HG03354 (cell line): ENCODE results near the gene NKPD1.

Experiments used
- ATAC-seq: cut with Tn5 transposase; IDR thresholded peaks from one replicate; pipeline ENCODE4 v1.9.1; 2021; ENCODE audit warnings: mild to moderate bottlenecking; ENCODE audit not compliant: unreplicated experiment, poor library complexity, severe bottlenecking

The NKPD1 gene

GRCh38 chr19:45142726-45143110 lies 18.1 kb downstream of the NKPD1 start:
- no peak for ATAC-seq

DNA sequence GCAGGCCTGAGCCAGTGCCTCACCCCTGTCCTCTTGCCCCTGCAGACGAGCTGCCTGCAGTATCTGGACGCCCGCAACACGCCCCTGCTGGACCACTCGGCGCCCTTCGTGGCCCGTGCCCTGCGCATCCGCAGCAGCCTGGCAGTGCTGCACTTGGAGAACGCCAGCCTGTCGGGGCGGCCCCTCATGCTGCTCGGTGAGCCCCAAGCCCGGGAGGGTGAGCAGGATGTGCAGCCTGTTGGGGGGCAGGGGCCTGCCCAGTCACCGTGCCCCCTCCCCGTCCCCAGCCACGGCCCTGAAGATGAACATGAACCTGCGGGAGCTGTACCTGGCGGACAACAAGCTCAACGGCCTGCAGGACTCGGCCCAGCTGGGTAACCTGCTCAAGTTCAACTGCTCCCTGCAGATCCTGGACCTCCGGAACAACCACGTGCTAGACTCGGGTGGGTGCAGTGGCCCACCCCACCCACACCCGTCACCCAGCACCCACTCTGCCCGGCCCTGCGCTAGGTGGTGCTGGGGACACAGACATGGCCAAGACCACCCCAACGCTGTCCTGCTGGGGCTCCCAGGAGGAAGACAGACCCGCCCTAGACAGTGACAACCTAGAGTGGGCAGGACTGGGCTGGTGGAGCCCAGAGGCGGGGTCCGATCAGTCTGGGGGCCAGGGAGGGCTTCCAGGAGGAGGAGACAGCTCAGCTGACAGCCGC lies 18.6 kb downstream of the NKPD1 start:
- ATAC-seq, result no peak

GRCh38 chr19:45141203-45141900 lies 19.4 kb downstream of the NKPD1 start:
- no peak for ATAC-seq

- no peak for ATAC-seq
Observed at GRCh38 chr19:45140533-45140932, 20.2 kb downstream of the NKPD1 start.

DNA sequence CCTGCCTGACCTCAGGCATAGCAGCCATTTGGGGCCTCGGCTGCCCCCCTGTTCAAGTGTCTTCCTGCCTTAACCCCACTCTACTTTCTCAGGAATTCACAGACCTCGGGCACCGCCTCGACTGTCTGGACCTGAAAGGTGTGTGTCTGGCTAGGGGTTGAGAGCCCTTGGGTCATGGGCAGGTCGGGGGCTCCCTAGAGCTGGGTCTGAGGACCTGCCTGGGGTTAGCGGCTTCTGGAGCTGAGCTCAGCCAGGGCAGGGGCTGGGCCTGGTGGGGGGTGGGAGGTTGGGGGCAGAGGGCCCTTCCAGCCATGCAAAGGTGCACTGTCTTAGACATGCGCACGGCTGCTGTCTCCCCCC lies 20.7 kb downstream of the NKPD1 start:
- no peak for ATAC-seq

- ATAC-seq, result no peak
Observed at GRCh38 chr19:45139286-45140143, 21.3 kb downstream of the NKPD1 start.

DNA sequence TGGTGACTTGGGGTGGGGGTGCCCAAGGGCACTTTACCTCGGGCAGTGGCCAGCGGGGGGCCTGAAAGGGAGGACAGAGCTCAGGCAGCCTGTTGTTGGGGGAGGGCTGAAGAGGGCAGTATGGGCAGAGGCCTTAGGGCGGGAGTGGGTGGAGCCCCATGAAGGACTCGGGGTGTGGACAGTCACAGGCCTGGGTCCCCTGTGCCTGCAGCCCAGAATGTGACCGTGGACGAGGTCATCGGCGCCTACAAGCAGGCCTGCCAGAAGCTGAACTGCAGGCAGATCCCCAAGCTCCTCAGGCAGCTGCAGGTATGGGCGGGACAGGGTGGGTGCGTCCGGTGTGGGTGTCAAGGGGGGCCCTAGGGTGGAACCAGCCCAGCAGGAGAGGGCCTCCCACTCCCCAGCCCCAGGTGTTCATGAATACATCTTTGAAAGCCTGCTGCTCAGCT lies 22.5 kb downstream of the NKPD1 start:
- no peak for ATAC-seq

- peak; percentile 76 for ATAC-seq
Observed at GRCh38 chr19:45137179-45137761, 23.5 kb downstream of the NKPD1 start.

- ATAC-seq, result no peak
Observed at GRCh38 chr19:45136507-45137178, 24.1 kb downstream of the NKPD1 start.

GRCh38 chr19:45135176-45135885 lies 25.5 kb downstream of the NKPD1 start:
- ATAC-seq, result no peak

DNA sequence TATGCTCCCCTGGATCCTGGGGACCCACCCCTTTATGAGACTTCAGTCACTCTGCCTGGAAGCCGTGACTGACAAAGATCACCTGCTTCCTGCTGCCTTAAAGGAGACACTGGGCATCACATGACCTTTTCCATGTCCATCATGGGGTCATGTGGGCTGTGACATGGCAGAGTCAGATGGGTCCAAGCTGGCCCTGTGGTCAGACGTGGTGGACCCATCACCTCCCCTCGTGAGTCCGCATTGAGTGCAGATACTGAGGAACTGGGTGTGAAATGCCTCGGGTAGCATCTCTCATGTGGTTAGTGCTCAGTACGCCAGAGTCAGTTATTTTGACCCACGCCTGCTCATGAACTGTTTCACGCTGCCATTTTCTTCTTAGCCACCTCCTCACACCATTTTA lies 27.1 kb downstream of the NKPD1 start:
- no peak for ATAC-seq

DNA sequence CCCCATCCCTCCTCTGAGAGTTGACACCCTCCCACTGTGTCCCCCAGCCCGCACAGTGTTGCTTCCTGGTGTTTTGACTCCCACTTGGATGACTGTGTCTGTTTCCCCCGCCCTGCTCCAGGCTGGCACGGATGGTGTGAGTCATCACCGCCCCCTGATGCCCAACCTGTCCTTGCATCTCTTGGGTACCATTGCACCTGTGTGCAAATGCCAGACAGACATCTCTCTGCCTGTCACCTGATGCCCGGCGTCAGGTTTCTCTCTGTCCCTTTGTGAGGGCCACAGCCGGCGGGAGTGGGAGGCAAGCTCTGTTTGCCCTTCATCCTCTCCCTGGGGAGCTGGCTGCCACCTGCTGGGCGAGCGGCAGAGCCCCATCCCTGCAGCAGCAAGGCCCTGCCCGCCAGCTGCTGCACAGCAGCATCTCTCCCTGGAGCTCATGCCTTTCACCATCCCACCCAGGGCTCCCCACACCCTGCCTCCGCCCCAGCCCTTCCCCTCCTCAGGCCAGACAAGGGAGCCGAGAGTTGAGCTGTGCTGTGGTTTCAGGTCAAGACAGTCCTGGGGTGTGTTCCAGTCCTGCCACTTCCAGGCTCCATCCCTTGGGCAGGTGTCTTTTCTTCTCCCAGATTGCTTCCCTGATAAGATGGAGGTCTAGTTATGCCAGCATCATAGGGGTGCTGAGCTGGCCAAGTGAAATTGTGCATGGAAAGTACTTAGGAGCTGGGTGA lies 29.7 kb downstream of the NKPD1 start:
- ATAC-seq, result no peak

GRCh38 chr19:45130236-45130635 lies 30.5 kb downstream of the NKPD1 start:
- ATAC-seq, result no peak

DNA sequence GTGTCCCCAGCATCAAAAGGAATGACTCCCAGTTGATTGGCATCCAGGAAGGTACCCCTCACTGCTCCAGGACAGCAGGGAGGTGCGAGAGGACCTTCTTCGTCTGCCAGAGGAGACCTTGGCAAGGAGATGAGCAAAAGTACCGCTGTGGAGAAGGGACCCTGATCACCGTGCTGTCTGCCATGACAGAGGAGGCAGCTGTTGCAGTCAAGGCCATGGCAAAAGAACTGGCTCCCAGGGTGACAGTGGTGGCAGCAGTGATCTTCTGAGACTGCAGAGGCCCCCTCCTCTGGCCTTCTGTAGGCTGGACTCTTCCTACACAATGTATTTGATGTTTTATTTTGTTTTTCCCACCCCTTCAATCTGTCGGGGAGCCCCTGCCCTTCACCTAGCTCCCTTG lies 32.0 kb downstream of the NKPD1 start:
- ATAC-seq, result no peak

- no peak for ATAC-seq
Observed at GRCh38 chr19:45128146-45128545, 32.6 kb downstream of the NKPD1 start.

- ATAC-seq, result no peak
Observed at GRCh38 chr19:45126654-45127053, 34.1 kb downstream of the NKPD1 start.

DNA sequence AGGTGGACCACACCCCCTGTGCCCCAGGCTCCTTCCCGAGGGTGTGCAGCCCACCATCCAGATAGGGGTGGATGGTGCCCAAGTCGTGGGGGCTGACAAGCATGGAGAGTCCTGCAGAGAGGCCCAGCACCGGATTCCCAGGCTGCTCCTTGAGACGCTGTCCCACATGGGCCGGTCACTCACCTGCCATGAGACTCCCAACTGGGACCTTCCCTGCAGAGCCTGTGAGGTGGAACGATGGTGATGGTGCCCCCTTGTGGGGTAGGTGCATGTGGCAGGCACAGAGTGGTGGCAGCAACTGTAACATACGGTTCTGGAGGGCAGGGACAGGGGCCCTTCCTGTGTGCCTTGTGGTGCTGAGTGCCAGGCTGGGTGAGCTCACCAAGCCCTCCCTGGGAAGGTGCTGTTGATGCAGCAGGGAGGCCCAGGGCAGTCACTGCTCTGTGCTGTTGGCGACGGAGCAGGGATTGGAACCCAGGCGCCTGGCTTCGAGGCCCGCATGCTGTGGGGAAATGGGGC lies 34.7 kb downstream of the NKPD1 start:
- ATAC-seq, result peak; percentile 44

DNA sequence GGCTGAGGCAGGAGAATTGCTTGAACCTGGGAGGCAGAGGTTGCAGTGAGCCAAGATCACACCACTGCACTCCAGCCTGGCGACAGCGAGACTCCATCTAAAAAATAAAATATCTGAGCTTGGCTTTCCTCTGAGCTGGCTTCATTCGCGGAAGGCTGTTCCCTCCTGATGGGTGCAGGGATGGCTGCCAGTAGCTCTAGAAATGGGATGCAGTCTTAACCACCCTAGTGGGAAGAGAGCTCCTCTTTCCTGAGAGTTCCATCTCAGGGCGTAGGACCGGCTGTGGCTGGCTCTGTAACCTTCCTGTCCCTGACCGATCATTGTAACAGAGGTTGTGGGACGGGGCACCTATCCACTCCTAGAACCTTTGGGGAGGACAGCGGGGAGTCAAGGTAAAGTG lies 35.4 kb downstream of the NKPD1 start:
- ATAC-seq, result no peak
